Left hindlimb (tissue), 1 donor: Measurements from ENCODE around the gene CDYL.
"Not testable (repeated sequence)": the region's sequence is repeated elsewhere in the genome, so short reads cannot be mapped to it uniquely, and the experiment has no call there.

Experiments
- DNase-seq: peaks from one replicate; pipeline ENCODE4 v3.0.0-alpha.2; 2018

The CDYL gene

DNA sequence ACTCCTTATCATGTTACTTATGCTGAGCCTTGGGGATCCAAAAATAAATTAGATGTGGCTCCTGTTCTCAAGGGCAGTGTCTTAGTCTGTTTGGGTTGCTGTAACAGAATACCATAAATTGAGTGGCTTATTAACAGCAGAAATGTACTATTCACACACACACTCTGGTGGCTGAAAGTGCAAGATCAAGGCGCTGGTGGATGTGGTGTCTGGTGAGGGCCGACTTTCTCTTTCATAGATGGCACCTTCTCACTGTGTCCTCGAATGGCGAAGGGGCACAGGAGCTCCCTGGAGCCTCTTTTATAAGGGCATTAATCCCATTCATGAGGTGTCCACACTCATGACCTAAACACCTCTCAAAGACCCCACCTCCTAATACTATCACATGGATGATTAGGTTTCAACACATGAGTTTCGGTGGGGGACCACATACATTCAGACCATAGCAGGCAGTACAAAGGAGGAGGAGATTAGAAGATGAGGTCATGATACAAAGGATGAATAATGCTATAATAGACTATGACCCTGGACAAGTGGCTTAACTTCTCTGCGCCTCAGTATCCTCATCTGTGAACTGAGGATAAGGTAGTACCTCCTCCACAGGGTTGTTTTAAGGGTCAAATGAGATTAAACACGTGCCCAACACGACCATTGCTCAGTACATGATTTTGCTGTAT, 193.5 kb downstream of the CDYL start:
- no peak for DNase-seq

GRCh38 chr6:4970739-4971395, 194.7 kb downstream of the CDYL start:
- no peak for DNase-seq

DNA sequence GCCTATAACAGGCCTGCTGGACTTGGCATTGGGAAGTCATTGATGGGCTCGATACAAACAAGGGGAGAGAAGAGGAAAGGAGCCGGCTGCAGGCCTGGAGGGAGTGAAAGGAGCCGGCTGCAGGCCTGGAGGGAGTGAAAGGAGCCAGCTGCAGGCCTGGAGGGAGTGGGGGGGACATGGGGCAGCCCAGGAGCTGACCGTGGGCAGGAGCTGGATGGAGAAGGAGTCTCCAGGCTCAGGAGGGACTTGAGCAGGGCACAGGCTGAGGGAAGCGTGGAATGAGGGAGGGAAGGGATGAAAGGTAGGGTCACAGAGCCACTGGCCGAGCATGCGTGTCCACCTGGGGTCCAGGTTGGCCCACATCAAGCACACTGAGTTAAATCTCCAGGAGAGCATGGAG, 195.6 kb downstream of the CDYL start:
- no peak for DNase-seq

DNA sequence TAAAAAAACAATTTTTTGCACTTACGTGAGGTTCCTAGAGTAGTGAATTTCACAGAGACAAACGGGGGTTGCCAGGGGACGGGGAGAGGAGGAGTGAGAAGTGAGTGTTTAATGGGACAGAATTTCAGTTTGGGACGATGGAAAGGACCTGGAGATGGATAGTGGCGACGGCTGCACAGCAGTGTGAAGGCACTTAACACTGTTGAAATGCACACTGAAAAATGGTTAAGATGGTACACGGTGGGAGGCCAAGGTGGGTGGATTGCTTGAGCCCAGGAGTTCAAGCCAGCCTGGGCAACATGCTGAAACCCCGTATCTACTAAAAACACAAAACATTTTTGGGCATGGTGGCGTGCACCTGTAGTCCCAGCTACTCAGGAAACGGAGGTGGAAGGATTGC, 196.2 kb downstream of the CDYL start:
- no peak for DNase-seq

DNA sequence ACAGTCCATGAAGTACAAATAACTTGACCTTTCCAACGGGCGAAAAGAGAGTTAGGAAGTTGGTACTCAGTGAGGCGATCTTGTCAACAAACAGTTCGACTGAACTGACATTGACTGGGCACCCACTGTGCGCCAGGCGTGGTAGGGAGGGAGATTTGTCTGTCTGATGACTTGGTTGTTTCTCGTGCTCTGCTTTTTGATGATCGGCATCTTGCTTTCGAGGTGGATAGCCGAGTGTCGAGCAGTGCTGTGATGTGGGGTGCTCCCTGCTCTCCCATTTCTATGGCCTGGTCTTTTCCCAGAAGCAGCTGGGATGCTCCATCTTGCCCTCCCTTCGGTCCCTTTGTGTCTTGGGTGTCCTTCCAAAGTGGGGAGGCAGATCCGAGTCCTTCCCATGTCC, 197.2 kb downstream of the CDYL start:
- no peak for DNase-seq

DNA sequence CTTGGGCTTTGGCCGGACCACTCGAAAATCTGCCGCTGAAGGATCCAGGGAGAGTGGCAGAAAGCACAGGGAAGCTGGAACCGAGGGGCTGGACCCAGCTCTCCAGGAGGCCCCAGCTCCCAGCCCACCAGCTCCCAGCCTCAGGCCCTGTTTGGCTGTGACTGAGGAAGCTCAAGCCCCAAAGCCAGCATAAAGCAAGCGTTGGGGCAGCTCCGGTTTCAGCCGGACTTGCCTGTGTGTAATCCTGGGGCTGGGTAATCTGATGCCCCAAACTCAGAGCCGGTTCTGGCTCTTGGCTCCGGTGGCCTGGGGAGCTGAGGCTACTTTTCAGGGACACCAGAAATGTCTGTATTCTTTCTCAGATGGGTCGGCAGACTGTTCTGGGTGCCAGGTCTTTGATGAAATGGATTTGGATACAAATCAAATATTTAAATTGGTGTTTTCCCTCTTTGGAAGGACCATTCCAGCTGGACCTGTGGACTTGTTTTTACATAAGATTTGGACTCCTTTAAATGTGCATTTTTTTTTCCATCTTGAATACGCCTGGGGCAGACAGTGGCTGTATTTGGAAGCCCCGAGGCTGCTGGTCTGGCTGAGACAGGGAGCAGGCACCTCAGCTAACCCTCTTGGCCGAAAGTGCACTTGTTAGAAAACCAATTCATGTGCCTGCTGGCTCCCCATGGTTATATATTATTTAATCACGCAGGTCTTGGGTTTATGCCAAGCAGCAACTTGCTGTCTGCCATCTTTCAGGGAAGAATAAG, 198.0 kb downstream of the CDYL start:
- DNase-seq = peak; percentile 91

GRCh38 chr6:4974962-4975361, 198.8 kb downstream of the CDYL start:
- DNase-seq = no peak

DNA sequence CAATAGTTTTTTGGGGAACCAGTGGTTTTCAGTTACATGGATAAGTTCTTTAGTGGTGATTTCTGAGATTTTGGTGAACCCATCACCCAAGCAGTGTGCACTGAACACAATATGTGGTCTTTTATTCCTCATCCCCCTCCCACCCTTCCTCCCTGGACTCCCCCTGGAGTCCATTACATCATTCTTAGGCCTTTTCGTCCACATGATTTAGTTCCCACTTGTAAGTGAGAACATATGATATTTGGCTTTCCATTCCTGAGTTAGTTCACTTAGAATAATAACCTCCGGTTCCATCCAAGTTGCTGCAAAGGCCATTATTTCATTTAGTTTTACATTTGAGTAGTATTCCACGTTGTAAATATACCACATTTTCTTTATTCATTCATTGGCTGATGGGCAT, 199.3 kb downstream of the CDYL start:
- DNase-seq = no peak

GRCh38 chr6:4977468-4977867, 201.3 kb downstream of the CDYL start:
- DNase-seq = no peak

DNA sequence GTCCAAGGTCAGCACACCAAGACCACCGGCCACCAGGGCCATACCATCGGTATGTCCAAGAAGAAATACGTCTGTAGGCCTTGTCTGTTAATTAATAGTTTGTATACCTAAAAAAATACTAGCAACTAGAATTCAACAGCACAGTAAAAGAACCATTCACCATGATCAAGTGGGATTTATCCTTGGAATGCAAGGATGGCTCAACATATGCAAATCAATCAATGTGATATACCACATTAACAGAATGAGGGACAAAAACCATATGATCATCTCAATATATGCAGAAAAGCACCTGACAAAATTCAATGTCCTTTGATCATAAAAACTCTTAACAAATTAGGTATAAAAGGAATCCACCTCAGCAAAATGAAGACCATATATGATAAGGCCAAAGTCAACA, 203.2 kb downstream of the CDYL start:
- DNase-seq = no peak

- no peak for DNase-seq
These were observed 205.6 kb downstream of the CDYL start for GRCh38 chr6:4981761-4982160.

- no peak for DNase-seq
These were observed 207.1 kb downstream of the CDYL start for GRCh38 chr6:4983322-4983721.

GRCh38 chr6:4986999-4987398, 210.8 kb downstream of the CDYL start:
- DNase-seq = no peak

DNA sequence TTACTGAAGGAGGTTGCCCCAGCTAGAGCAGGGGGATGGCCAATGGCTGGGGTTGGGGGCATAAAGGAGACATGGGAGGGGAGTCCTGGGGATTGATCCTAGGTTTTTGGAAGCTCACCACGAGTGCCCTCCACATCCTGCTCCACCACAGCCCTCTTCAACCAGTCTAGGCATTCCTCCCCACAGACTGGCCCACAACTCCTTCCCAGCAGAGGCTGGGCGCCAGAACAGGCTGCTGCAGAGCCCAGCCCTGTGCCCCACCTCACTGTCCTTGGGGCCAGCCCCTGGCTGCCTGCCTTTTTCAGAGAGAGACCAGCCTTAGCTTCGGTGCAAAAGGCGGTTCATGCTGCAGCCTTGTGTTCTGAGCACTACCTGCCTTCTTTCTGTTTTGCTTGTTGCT, 211.2 kb downstream of the CDYL start:
- DNase-seq = no peak

DNA sequence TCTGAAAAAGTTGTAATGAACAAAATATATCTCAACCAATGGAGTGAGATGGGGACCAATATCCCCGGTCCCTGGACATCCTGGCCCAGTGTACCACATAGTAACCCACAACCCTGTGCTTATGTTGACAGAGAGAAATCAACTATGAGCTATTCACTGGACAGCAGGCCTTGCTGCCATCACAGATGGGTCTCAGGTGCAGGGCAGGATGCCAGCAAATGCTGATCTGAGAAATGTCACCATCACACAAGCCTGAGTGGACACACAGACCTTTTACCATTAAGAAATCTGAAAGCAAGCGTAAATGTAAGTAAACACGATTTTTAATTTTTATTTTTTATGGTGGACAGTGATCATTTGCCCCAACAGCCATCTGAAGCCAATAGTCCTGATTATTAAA, 218.5 kb downstream of the CDYL start:
- no peak for DNase-seq

- no peak for DNase-seq
These were observed 221.7 kb downstream of the CDYL start for GRCh38 chr6:4997862-4998261.

DNA sequence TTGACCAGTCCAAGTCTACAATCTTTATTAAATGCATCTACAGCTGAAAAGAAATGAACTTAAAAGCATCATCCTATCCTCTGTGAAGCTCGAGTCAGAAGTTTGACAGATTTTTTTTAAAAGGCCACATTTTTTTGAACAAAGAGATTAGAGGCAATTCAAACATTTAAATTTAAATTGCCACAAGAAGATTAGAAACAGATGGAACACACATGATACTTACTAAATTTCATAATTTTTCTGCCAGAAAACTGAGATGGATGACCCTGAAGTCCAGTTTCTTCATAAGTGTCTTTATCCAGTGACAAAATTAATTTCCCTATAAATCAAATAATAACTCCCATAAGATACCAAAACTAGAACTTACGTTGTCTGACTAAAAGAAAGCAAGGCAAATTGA, 223.4 kb downstream of the CDYL start:
- no peak for DNase-seq

DNA sequence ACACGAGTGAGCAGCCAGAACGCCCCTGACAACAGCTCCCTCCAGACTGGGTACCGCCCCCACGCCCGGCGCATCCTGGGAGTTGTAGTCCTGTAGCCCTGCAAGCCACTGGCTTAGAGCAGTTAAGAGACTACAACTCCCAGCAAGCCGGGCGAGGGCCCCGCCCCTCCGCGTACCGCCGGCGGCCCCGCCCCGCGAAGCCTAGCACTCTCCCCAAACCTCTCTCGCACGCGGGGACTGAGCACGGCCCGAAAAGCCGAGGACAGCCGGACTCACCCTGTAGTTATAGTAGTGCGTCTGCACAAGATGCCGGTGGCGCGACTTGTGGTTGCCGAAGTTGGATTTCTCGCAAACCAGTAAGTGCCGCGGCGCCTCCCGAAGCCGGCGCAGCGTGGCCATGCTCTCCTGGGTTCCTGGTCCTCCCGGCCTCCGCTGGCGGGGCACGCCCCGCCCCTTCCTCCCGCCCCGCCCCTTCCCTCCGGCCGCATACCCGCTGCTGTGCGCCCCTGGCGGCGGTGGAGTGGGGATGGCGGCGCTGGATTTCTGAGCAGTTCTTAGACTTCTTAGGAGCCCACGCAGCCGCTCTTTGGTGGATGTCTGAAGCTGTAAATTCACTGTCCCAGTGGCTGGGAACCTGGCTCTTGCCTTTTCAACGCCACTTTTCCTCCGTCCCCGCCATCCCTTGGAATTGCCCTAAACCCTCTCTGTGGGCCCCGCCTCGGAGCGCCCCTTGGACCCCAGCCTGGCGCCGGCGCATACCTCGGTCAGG, 227.6 kb downstream of the CDYL start, which contains the start of gene RPP40:
RPP40 (minus strand) TSS at position 434 of the 769 bp plus-strand sequence; CDS start at position 399, 35 bp downstream.
- DNase-seq = peak; percentile 99

DNA sequence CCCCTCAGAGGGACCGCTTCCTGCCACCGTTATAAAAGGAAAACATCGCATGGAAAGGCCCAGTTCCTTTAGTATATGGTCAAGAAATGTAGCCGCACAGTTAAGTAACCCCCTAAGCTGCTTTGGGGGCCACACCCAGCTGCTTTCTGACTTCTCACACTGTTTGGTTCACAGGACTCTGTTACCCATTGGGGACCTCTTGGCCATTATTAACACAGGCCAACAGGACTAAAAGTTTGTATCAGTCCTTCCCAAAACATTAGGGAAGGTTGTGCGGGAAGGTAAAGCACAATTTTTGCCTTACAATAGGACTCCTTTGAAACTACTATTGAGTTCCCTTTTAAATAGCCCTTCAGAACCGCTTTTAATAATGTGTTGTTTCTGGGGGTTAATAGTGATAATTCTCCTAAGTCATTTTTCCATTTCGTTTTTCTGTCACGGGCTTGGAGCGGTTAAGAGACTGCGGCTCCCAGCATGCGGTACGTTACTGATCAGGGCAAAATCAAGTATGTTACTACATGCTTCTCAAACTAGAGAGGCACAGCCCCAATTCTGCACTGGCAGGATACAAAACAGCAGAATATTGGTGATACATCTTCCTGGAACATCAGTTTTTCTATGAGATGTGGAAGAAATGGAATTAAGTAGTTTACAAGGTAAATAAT, 228.3 kb downstream of the CDYL start:
- no peak for DNase-seq

- DNase-seq = not testable (repeated sequence)
These were observed 228.8 kb downstream of the CDYL start for GRCh38 chr6:5005038-5005433.
